OCI-LY3 (cell line): ENCODE results near the gene TRA2A.

ENCODE experiments used
- EZH2phosphoT487 ChIP-seq: fragments of 200-600 bp; shearing (Covaris generic); IDR thresholded peaks from 2 replicates; pipeline ENCODE4 v1.6.1; 2018; ENCODE audit warnings: antibody characterized with exemption, mixed run types, low read depth
- TF ChIP-seq, protein P1 (sequence below): fragments of 200-600, 300-600 bp; sonication (generic); IDR thresholded peaks from 2 replicates; pipeline ENCODE4 v1.5.1; 2014; ENCODE audit warnings: antibody characterized with exemption, low read length, low read depth

DNA sequence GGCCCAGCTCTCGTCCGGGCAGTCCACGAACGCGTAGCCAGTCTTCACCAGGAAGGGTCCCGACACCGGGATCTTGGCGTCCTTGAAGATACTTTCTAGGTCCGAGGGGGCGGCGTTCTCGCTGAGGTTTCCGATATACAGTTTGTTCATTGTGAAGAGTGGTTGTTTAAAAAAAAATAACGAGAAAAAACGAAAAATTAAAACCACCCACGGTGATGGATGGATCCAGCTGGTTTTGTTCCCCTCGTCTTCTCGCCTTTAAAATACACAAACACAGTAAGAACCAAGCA lies 61.9 kb downstream of the TRA2A start:
- TF ChIP-seq, protein P1, sequence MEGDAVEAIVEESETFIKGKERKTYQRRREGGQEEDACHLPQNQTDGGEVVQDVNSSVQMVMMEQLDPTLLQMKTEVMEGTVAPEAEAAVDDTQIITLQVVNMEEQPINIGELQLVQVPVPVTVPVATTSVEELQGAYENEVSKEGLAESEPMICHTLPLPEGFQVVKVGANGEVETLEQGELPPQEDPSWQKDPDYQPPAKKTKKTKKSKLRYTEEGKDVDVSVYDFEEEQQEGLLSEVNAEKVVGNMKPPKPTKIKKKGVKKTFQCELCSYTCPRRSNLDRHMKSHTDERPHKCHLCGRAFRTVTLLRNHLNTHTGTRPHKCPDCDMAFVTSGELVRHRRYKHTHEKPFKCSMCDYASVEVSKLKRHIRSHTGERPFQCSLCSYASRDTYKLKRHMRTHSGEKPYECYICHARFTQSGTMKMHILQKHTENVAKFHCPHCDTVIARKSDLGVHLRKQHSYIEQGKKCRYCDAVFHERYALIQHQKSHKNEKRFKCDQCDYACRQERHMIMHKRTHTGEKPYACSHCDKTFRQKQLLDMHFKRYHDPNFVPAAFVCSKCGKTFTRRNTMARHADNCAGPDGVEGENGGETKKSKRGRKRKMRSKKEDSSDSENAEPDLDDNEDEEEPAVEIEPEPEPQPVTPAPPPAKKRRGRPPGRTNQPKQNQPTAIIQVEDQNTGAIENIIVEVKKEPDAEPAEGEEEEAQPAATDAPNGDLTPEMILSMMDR: no peak
- TF ChIP-seq EZH2phosphoT487: no peak
